ENCODE data around the gene FAM168B.

FAM168B gene

DNA sequence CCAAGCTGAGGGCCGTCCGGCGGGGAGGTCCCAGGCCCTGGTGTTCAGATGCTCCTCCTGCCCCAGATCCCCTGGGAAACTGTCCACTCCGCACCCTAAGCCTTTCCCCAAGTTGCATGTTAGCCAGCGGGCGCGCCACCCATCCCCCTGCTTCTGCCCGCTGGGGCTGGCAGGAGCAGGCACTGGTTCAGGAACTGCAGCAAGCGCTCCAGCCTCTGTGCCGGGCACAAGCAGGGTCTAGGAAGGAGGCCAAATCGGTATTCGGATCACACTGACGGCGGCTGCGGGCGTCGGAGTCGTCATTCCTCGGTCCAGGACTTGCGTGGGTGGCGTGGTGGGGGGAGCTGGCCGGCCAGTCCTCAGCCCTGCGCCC is 53.7 kb downstream of the FAM168B start:
- Histone ChIP-seq H3K9me2 (ENCODE audit: low read depth, low read length) (no peaks in the 10 kb centered on the region), H3K9me3 (ENCODE audit: low read length) (no peaks in the 10 kb centered on the region), H2AFZ (ENCODE audit: low read length) (no peak overlapping the region), H3K36me3 (ENCODE audit: insufficient read depth, low read length) (no peaks in the 10 kb centered on the region), H3K4me1 (ENCODE audit: insufficient read depth, low read length, severe bottlenecking) (no peaks in the 10 kb centered on the region), H3K27ac (ENCODE audit: low read depth, low read length, poor library complexity, severe bottlenecking) (no peak overlapping the region), H4K20me1 (ENCODE audit: insufficient read depth, low read length) (no peaks in the 10 kb centered on the region), H3K9ac (ENCODE audit: low read length) (no peak overlapping the region), H3K4me3 (ENCODE audit: low read depth, low read length, poor library complexity, severe bottlenecking) (no peak overlapping the region), H3K27me3 (ENCODE audit: insufficient read depth, low read length) (no peaks in the 10 kb centered on the region), H3K79me2 (ENCODE audit: insufficient read depth, low read length) (no peaks in the 10 kb centered on the region), H3K4me2 (ENCODE audit: low read length) (no peak overlapping the region), H3F3A (ENCODE audit: insufficient read depth, low read length) (no peaks in the 10 kb centered on the region)
- TF ChIP-seq EZH2 (IDR thresholded peaks at IDR 0.05; ENCODE audit: borderline replicate concordance, low read length): no peak
- TF ChIP-seq, protein P1, sequence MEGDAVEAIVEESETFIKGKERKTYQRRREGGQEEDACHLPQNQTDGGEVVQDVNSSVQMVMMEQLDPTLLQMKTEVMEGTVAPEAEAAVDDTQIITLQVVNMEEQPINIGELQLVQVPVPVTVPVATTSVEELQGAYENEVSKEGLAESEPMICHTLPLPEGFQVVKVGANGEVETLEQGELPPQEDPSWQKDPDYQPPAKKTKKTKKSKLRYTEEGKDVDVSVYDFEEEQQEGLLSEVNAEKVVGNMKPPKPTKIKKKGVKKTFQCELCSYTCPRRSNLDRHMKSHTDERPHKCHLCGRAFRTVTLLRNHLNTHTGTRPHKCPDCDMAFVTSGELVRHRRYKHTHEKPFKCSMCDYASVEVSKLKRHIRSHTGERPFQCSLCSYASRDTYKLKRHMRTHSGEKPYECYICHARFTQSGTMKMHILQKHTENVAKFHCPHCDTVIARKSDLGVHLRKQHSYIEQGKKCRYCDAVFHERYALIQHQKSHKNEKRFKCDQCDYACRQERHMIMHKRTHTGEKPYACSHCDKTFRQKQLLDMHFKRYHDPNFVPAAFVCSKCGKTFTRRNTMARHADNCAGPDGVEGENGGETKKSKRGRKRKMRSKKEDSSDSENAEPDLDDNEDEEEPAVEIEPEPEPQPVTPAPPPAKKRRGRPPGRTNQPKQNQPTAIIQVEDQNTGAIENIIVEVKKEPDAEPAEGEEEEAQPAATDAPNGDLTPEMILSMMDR (IDR thresholded peaks at IDR 0.05; ENCODE audit: low read length): no peak

DNA sequence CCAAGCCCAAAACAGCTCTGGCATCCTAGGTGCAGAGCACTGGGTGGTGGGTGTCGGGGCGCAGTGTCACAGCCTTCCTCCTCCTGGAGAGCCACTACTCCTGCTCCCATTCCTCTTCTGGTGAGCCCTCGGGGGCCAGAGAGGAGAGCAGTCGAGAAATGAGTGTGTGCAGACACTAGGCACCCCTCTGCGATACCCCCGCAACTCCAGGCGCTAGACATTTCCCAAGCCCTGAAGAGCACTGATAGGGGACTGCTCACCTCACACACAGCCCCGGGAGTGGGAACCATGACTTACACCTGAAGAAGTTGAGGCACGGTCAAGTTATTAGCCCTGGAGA is 54.2 kb downstream of the FAM168B start:
- Histone ChIP-seq H3K79me2 (ENCODE audit: insufficient read depth, low read length) (no peaks in the 10 kb centered on the region), H3K9ac (ENCODE audit: low read length) (no peak overlapping the region), H3K4me3 (ENCODE audit: low read depth, low read length, poor library complexity, severe bottlenecking) (no peak overlapping the region), H3K9me3 (ENCODE audit: low read length) (no peaks in the 10 kb centered on the region), H3K27ac (ENCODE audit: low read depth, low read length, poor library complexity, severe bottlenecking) (no peak overlapping the region), H4K20me1 (ENCODE audit: insufficient read depth, low read length) (no peaks in the 10 kb centered on the region), H3F3A (ENCODE audit: insufficient read depth, low read length) (no peaks in the 10 kb centered on the region), H2AFZ (ENCODE audit: low read length) (no peak overlapping the region), H3K4me2 (ENCODE audit: low read length) (no peak overlapping the region), H3K4me1 (ENCODE audit: insufficient read depth, low read length, severe bottlenecking) (no peaks in the 10 kb centered on the region), H3K27me3 (ENCODE audit: insufficient read depth, low read length) (no peaks in the 10 kb centered on the region), H3K36me3 (ENCODE audit: insufficient read depth, low read length) (no peaks in the 10 kb centered on the region), H3K9me2 (ENCODE audit: low read depth, low read length) (no peaks in the 10 kb centered on the region)
- TF ChIP-seq, protein P1 (IDR thresholded peaks at IDR 0.05; ENCODE audit: low read length): no peak
- no peak for TF ChIP-seq EZH2 (IDR thresholded peaks at IDR 0.05; ENCODE audit: borderline replicate concordance, low read length)

DNA sequence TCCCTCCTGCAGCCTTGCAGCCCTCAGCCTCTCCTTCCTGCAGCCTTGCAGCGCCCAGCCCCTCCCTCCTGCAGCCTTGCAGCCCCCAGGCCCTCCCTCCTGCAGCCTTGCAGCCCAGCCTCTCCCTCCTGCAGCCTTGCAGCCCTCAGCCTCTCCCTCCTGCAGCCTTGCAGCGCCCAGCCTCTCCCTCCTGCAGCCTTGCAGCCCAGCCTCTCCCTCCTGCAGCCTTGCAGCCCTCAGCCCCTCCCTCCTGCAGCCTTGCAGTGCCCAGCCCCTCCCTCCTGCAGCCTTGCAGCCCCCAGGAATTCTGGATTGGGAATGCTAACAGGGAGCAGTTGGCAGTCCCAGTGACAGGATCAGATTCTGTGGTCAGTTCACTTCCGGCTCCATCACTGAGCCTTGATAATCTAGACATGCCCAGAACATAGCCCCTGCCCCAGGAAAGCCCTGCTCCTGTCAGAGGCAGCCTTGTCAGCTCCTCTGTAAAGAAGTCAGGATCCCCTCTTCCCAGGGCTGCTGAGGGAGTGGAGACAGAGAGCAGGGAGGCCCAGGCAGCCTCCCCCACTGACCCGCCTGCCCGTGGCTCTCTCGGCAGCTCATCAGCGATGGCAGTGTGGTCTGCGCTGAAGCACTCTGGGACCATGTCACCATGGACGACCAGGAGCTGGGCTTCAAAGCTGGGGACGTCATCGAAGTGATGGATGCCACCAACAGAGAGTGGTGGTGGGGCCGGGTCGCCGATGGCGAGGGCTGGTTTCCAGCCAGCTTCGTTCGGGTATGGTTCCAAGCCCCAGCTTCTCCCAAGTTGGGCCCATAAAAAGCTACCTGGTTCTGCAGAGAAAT is 54.8 kb downstream of the FAM168B start:
- H3K9ac ChIP-seq (ENCODE audit: low read length): no peak overlapping the region
- no peaks in the 10 kb centered on the region for H3K9me2 ChIP-seq (ENCODE audit: low read depth, low read length)
- no peaks in the 10 kb centered on the region for H3K4me1 ChIP-seq (ENCODE audit: insufficient read depth, low read length, severe bottlenecking)
- no peaks in the 10 kb centered on the region for H4K20me1 ChIP-seq (ENCODE audit: insufficient read depth, low read length)
- H3K36me3 ChIP-seq (ENCODE audit: insufficient read depth, low read length): no peaks in the 10 kb centered on the region
- no peaks in the 10 kb centered on the region for H3K27me3 ChIP-seq (ENCODE audit: insufficient read depth, low read length)
- no peak overlapping the region for H2AFZ ChIP-seq (ENCODE audit: low read length)
- H3F3A ChIP-seq (ENCODE audit: insufficient read depth, low read length): no peaks in the 10 kb centered on the region
- no peaks in the 10 kb centered on the region for H3K9me3 ChIP-seq (ENCODE audit: low read length)
- H3K4me3 ChIP-seq (ENCODE audit: low read depth, low read length, poor library complexity, severe bottlenecking): no peak overlapping the region
- H3K79me2 ChIP-seq (ENCODE audit: insufficient read depth, low read length): no peaks in the 10 kb centered on the region
- TF ChIP-seq, protein P1 (IDR thresholded peaks at IDR 0.05; ENCODE audit: low read length): no peak
- TF ChIP-seq EZH2 (IDR thresholded peaks at IDR 0.05; ENCODE audit: borderline replicate concordance, low read length): no peak
- H3K27ac ChIP-seq (ENCODE audit: low read depth, low read length, poor library complexity, severe bottlenecking): no peak overlapping the region
- H3K4me2 ChIP-seq (ENCODE audit: low read length): no peak overlapping the region
